Nephron (organoid): Measurements from ENCODE around the gene LEMD2.

Experiments
- H3K27ac Mint-ChIP-seq, 3 experiments: 2 replicates each; pipeline ENCODE4 v1.8.0; 2020; ENCODE audit warnings: mixed read lengths in 3 of 3, mild to moderate bottlenecking in 2 of 3, moderate library complexity in 1 of 3
- H3K27me3 Mint-ChIP-seq: 2 replicates; pipeline ENCODE4 v1.8.0; 2021; ENCODE audit warnings: low read depth, mild to moderate bottlenecking, moderate library complexity, mixed read lengths
- H3K36me3 Mint-ChIP-seq: 2 replicates; pipeline ENCODE4 v1.8.0; 2020; ENCODE audit warnings: low read depth, mixed read lengths
- H3K4me1 Mint-ChIP-seq: 2 replicates; pipeline ENCODE4 v1.8.0; 2020; ENCODE audit warnings: mixed read lengths
- H3K4me3 Mint-ChIP-seq, 3 experiments: 2 replicates each; pipeline ENCODE4 v1.8.0; 2020; ENCODE audit warnings: mild to moderate bottlenecking in 3 of 3, mixed read lengths in 3 of 3, moderate library complexity in 2 of 3
- H3K9me3 Mint-ChIP-seq: 2 replicates; pipeline ENCODE4 v1.8.0; 2020; ENCODE audit warnings: mixed read lengths
- TF ChIP-seq, protein P1 (sequence below), 3 experiments: fragments of 200-600 bp; sonication (generic); IDR thresholded peaks; one replicate each; pipeline ENCODE4 v1.5.0; 2021; ENCODE audit warnings: antibody characterized with exemption in 3 of 3; ENCODE audit not compliant: unreplicated experiment in 3 of 3

Gene LEMD2

DNA sequence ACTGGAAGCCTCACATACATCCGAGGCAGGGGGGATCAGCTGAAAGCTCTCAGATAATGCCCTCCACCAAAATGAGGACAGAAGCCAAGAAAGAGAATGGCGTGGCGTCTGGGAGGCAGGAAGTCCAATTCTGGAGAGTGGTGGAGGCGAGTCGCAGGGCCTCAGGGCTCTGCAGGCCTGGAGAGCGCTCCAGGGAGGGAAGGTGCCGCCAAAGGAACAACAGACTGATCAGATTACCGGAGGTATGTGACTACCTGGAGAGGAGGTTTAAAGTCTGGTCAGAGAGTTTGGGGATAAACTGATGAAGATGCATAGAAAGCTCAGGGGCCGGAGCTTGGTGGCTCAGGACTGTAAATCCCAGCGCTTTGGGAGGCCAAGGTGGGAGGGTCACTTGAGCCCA lies 31.0 kb downstream of the LEMD2 start:
- Mint-ChIP-seq H3K36me3 (no peaks in the 10 kb centered on the region), H3K4me3 (peak overlapping the region in 1 of 3 experiments; percentile 46), H3K27ac (peak overlapping the region in 2 of 3 experiments; percentile 0 to 60), H3K9me3 (no peaks in the 10 kb centered on the region), H3K4me1 (peaks cover 46% of the 10 kb centered on the region), H3K27me3 (peaks cover 13% of the 10 kb centered on the region)
- TF ChIP-seq, protein P1, sequence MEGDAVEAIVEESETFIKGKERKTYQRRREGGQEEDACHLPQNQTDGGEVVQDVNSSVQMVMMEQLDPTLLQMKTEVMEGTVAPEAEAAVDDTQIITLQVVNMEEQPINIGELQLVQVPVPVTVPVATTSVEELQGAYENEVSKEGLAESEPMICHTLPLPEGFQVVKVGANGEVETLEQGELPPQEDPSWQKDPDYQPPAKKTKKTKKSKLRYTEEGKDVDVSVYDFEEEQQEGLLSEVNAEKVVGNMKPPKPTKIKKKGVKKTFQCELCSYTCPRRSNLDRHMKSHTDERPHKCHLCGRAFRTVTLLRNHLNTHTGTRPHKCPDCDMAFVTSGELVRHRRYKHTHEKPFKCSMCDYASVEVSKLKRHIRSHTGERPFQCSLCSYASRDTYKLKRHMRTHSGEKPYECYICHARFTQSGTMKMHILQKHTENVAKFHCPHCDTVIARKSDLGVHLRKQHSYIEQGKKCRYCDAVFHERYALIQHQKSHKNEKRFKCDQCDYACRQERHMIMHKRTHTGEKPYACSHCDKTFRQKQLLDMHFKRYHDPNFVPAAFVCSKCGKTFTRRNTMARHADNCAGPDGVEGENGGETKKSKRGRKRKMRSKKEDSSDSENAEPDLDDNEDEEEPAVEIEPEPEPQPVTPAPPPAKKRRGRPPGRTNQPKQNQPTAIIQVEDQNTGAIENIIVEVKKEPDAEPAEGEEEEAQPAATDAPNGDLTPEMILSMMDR (IDR thresholded peaks at IDR 0.05; ENCODE audit: unreplicated experiment in 3 of 3) = no peak

DNA sequence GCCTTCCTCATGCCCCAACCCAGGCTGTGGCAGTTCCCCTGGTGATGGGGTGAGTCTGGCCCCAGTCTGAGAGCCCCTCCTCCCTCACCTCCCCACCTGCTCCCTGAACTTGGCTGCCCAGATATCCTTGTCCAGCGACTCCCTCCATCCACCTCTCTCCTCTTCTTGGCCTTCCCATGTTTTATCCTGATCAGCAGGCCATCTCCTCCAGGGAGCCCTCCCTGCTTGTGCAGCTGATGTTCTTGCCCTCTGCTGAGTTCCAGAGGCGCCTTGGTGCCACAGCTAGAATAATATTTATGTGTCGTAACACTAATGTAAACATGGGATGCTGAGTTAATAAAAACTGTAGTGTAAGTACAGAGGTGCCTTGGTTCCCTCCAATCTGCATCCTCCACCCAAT lies 31.8 kb downstream of the LEMD2 start:
- Mint-ChIP-seq H3K27me3 (peaks cover 13% of the 10 kb centered on the region), H3K27ac (no peak overlapping the region), H3K4me1 (peaks cover 44% of the 10 kb centered on the region), H3K9me3 (no peaks in the 10 kb centered on the region), H3K36me3 (no peaks in the 10 kb centered on the region), H3K4me3 (no peak overlapping the region)
- TF ChIP-seq, protein P1 (IDR thresholded peaks at IDR 0.05; ENCODE audit: unreplicated experiment in 3 of 3) = no peak

DNA sequence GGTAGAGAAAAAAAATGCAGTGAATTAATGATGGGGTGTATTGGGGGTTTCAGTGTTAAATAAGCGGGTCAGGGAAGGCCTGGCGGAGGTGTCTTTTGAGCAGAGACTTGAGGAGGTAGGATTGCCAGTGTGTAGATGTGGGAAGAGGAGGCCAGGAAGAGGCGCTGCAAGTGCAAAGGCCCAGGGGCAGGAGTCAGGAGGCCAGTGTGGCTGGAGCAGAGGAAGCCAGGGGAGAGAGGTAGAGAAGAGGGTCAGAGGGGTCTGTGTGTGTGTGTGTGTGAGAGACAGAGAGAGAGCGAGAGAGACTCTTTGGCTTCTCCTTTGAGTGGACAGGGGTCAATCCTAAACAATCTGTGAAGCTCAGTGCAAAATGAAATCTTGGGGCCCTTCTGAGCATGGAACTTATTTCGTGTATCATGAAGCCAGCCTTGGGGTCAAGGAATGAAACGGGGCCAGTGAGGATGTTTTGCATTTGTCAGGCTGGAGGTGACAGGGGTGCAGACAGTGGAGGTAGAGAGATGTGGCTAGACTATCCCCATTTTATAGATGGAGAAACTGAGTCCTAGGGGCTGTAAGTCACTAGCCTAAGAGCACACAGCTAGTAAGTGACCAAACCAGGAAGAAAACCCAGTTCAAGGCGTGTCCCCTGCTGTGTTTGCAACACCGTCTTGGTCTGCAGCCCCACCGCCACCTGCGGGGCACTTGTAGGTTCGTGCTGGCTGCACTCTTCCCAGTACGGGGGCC lies 32.5 kb downstream of the LEMD2 start:
- H3K27ac Mint-ChIP-seq = peak overlapping the region in 1 of 3 experiments; percentile 36
- H3K4me3 Mint-ChIP-seq = no peak overlapping the region
- peaks cover 13% of the 10 kb centered on the region for H3K27me3 Mint-ChIP-seq
- no peaks in the 10 kb centered on the region for H3K36me3 Mint-ChIP-seq
- no peaks in the 10 kb centered on the region for H3K9me3 Mint-ChIP-seq
- TF ChIP-seq, protein P1 (IDR thresholded peaks at IDR 0.05; ENCODE audit: unreplicated experiment in 3 of 3) = no peak
- peaks cover 46% of the 10 kb centered on the region for H3K4me1 Mint-ChIP-seq

DNA sequence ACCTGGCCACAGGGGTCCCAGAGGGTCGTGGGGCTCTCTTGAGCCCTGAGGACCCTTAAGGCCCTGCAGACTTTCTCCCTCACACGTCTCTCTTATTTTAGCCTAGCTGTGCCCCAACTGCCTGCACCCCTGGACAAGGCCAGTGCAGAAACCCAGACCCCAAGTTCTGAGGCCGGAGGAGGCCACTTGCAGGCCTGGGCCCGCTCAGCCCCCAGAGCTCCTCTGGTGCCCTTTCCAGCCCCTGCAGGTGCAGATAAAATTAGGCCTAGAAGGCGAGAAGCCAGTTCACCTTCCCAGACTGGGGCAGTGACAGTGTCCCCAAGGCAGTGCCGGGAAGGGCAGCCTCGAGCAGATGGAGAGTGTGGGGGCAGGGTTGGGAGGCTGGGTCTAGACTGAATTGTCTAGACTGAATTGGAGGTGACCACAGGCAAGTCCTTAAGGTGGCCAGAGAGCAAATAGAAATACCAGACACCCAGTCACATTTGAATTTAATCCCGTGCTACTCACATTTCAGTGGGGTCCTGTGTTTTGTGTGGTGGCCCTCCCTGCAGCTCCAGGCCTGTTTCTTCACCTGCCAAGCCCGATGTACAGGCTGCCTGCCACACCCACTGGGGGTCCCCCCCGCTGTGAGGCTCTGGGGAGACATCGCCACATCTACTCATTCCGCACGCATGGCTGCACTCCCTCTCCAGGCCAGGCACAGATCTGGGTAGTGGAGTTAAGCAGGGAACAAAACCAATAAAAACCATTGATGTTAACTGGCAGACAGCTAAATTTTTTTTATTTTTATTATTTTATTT lies 33.7 kb downstream of the LEMD2 start:
- Mint-ChIP-seq H3K27me3 (peaks cover 22% of the 10 kb centered on the region), H3K36me3 (no peaks in the 10 kb centered on the region), H3K4me1 (peaks cover 47% of the 10 kb centered on the region), H3K9me3 (no peaks in the 10 kb centered on the region), H3K4me3 (no peak overlapping the region), H3K27ac (peak overlapping the region in 2 of 3 experiments; percentile 46 to 55)
- TF ChIP-seq, protein P1 (IDR thresholded peaks at IDR 0.05; ENCODE audit: unreplicated experiment in 3 of 3) = no peak

DNA sequence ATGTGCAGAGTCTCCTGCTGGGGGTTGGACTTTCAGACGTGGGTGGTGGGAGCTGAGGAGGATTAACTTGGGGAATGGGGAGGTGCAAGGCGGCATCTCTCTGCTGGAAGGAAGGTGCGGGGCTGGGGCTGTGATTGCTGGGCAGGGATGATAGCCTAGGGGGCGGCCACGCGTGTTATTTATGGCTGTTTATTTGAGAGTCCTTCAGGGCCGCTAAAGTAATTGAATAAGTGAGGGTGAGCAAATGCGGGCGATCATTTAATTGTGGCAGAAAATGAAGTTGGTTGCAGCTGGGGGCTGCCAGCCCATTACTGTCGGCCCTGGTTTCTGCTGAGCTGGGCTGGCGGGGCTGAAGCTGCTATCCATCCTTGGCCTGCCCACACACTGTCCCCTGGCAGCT lies 34.7 kb downstream of the LEMD2 start:
- no peak overlapping the region for H3K4me3 Mint-ChIP-seq

More for the DNA sequence above, 34.7 kb downstream of the LEMD2 start:
- Mint-ChIP-seq H3K9me3 (no peaks in the 10 kb centered on the region), H3K36me3 (no peaks in the 10 kb centered on the region), H3K4me1 (peaks cover 54% of the 10 kb centered on the region), H3K27ac (peak overlapping the region in 1 of 3 experiments; percentile 48), H3K27me3 (peaks cover 29% of the 10 kb centered on the region)
- TF ChIP-seq, protein P1 (IDR thresholded peaks at IDR 0.05; ENCODE audit: unreplicated experiment in 3 of 3) = no peak
